ENCODE measurements around the gene TBX2. TPM values are rescaled to one million over a fixed set of nuclear protein-coding genes. Genes with fewer than 3 reads are reported as not detected.

The TBX2 gene
- total RNA-seq, 4 donors from 2014 or later: 23.2 to 42.0 (median 26.5) TPM

DNA sequence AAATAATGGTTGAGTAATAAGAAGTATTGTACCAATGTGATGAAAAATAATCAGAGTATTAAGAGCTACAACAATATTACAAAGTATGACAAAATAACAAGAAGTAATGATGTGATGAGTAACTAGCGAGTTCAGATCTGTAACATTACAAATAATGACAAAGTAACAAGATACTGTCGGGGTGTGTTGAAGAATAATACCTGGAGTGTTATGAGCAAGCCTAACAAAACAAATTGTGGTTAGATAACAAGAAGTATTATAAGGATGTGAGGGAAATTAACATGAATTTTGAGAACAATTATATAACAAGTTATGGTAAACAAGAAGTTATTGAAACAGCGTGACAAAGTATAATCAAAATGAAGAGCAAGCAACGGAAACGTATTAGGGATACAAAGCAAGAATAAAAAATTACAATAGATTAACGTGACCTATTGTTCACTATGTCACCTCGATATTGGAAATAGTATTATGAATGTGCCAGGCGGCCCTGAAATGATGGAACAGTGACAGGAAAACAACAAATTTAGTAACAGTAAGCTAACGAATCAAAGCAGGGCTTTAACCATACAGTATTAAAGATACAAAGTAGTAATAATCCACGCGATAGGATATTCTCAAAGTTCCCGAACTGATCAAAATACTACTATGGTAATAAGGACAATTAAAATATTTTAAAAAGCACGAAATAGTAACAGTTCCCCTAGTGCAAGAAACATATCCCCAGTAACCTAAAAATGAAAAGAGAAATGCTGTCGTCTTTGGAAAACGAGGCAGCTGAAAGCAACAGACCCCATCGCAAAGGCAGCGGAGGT is 54.1 kb downstream of the TBX2 start:
- Histone ChIP-seq H3K27me3 (peaks cover 0 to 88% of the 10 kb centered on the region in 2 donors), H3K9me3 (no peaks in the 10 kb centered on the region), H3K4me1 (peaks cover 0 to 45% (median 19%) of the 10 kb centered on the region in 4 donors), H3K27ac (no peak overlapping the region), H3K4me3 (peak overlapping the region in 1 of 4 donors; percentile 9), H3K36me3 (no peaks in the 10 kb centered on the region)
- no peak for DNase-seq (ENCODE audit: low spot score in 2 of 2)
- TF ChIP-seq POLR2A (IDR thresholded peaks at IDR 0.05) (no peak), EP300 (IDR thresholded peaks at IDR 0.05) (no peak)
- TF ChIP-seq, protein P1, sequence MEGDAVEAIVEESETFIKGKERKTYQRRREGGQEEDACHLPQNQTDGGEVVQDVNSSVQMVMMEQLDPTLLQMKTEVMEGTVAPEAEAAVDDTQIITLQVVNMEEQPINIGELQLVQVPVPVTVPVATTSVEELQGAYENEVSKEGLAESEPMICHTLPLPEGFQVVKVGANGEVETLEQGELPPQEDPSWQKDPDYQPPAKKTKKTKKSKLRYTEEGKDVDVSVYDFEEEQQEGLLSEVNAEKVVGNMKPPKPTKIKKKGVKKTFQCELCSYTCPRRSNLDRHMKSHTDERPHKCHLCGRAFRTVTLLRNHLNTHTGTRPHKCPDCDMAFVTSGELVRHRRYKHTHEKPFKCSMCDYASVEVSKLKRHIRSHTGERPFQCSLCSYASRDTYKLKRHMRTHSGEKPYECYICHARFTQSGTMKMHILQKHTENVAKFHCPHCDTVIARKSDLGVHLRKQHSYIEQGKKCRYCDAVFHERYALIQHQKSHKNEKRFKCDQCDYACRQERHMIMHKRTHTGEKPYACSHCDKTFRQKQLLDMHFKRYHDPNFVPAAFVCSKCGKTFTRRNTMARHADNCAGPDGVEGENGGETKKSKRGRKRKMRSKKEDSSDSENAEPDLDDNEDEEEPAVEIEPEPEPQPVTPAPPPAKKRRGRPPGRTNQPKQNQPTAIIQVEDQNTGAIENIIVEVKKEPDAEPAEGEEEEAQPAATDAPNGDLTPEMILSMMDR (IDR thresholded peaks at IDR 0.05): no peak
- WGBS, 2 donors: 43 to 47% methylated on average over 17 of the region's 17 CpGs

DNA sequence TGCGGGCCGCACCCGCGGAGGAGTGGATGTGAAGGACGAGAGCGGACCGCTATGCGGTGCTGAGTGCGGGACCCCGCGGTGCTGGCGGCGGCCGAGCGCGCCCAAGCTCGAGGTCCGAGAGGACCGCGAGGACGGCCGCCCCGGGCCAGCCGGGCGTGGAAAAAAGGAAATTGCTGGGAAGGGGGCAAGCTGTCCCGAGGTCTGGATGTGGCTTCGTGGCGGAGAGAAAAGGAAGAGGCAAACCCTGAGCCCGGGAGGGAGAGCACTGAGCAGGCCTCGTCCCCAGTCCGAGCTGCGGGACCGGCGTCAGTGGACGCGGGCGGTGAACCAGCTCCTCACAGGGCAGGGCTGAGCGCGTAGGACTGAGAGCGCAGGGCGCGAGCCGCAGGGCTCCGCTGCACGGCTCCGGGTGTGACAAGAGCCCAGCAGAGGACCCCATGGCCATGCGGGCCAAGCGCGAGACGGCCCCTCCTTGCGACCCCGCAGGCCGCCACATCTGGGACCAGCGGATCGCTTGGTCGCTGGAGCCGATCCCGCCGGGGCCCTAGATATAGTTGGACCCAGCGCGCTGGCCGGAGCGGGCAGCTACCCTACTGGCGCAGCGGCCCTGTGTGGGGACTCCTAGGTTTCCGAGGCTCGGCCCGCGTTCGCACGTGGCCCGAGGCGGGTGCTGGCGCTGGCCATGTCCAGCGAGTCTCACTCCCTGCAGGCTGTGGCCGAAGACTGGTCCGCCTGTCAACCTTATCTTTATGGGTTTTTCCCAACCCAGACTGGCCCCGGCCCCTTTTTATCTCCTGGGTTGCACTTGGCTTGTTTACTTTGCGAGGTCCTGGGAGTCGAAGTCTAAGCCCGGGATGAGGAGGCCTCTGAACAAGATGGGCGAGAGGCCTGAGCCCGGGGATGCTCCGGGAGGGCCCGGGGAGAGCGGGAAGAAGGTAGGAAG is 55.0 kb downstream of the TBX2 start:
- TF ChIP-seq, protein P1 (IDR thresholded peaks at IDR 0.05): no peak
- TF ChIP-seq POLR2A (IDR thresholded peaks at IDR 0.05): no peak
- no peak for TF ChIP-seq EP300 (IDR thresholded peaks at IDR 0.05)
- Histone ChIP-seq H3K4me1 (peaks cover 0 to 45% (median 19%) of the 10 kb centered on the region in 4 donors), H3K27ac (no peak overlapping the region), H3K4me3 (peak overlapping the region in 1 of 4 donors; percentile 9), H3K27me3 (peaks cover 0 to 96% of the 10 kb centered on the region in 2 donors), H3K9me3 (no peaks in the 10 kb centered on the region), H3K36me3 (no peaks in the 10 kb centered on the region)
- no peak for DNase-seq (ENCODE audit: low spot score in 2 of 2)
- 21 to 24% methylated on average over 48 to 65 of the region's 86 CpGs for WGBS, 2 donors

DNA sequence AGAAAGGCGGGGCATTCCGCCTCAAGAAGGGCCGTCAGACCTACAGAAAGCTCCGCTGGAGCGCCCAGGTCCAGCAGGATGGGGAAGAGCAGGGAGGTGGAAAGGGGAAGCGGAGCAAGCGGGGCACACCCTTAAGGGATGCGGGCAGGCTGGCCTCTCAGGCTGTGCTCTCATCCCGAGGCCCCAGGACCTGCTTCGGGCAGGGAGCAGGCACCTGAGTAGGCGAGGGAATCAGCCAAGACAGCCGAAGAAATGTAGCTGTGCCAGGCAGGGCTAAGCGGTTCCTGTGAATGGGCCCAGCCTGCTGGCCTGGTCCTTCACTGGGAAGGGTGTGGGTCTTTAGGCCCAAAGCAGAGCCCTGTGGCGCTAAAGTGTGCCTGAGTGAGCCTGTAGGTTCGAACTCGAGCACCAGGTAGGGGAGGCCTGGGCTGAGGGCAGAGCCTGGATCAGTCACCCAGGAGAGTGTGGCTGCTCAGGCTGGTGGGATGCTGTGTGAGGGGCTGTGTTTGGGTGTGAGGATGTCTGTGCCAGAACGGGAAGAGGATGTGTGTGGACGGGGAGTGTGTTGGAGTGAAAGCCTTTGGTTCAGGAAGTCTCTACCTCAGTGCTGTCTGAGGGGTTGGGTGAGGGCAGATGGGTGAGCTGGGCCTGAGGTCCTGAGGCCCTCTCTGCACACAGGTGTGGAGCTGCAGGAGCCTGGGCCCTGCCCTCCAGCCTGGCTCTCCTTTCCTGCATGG is 55.8 kb downstream of the TBX2 start:
- no peak overlapping the region for H3K27ac ChIP-seq
- no peak overlapping the region for H3K4me3 ChIP-seq
- H3K36me3 ChIP-seq: no peaks in the 10 kb centered on the region
- 80 to 83% methylated on average over 18 of the region's 18 CpGs for WGBS, 2 donors
- peaks cover 0 to 45% (median 19%) of the 10 kb centered on the region in 4 donors for H3K4me1 ChIP-seq
- no peak for DNase-seq (ENCODE audit: low spot score in 2 of 2)
- H3K27me3 ChIP-seq: peaks cover 0 to 98% of the 10 kb centered on the region in 2 donors
- TF ChIP-seq EP300 (IDR thresholded peaks at IDR 0.05) (no peak), POLR2A (IDR thresholded peaks at IDR 0.05) (no peak)
- TF ChIP-seq, protein P1 (IDR thresholded peaks at IDR 0.05): no peak
- no peaks in the 10 kb centered on the region for H3K9me3 ChIP-seq

DNA sequence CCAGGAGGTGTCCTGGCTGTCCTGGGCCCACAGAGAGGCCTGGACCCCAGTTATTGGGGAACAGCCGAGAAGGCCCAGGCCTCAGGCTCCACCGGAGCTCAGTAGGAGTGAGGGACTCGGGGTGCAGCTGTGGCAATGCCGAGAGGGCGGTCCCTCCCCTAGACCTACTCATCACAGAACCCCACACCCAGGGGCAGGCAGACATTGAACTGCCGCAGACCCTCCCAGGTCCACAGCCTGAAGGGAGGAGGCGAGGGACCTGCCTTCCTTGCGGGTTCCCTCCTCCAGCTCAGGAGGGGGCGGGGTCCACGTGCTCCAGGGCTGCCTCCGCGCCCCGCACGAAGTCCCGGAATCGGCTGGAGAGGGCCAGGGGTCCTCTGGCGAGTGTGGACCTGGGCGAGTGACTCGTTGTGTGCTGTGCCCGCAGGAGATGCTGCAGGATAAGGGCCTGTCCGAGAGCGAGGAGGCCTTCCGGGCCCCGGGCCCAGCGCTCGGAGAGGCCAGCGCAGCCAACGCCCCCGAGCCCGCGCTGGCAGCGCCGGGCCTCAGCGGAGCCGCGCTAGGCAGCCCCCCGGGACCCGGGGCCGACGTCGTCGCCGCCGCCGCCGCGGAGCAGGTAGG is 56.5 kb downstream of the TBX2 start:
- no peaks in the 10 kb centered on the region for H3K36me3 ChIP-seq
- WGBS, 2 donors: 31 to 43% methylated on average over 36 to 38 of the region's 47 CpGs
- TF ChIP-seq, protein P1 (IDR thresholded peaks at IDR 0.05): no peak
- TF ChIP-seq POLR2A (IDR thresholded peaks at IDR 0.05): no peak
- no peak for TF ChIP-seq EP300 (IDR thresholded peaks at IDR 0.05)
- H3K27ac ChIP-seq: no peak overlapping the region
- DNase-seq (ENCODE audit: low spot score in 2 of 2): no peak
- H3K9me3 ChIP-seq: no peaks in the 10 kb centered on the region
- H3K4me3 ChIP-seq: no peak overlapping the region
- peaks cover 0 to 98% of the 10 kb centered on the region in 2 donors for H3K27me3 ChIP-seq
- peaks cover 0 to 46% (median 19%) of the 10 kb centered on the region in 4 donors for H3K4me1 ChIP-seq
